ENCODE measurements around the gene OR2T6.
"Not testable (repeated sequence)": the region's sequence is repeated elsewhere in the genome, so short reads cannot be mapped to it uniquely, and the experiment has no call there.

- not testable (repeated sequence) for TF ChIP-seq CTCF (IDR thresholded peaks at IDR 0.05); SIN3A (IDR thresholded peaks at IDR 0.05; ENCODE audit: borderline replicate concordance, insufficient read depth, low read depth, low read length)
Observed at GRCh38 chr1:248428192-248428533, 52.6 kb downstream of the OR2T6 start.

Measured in Panc1 (cell line).